ENCODE measurements around the gene KAZN.

The KAZN gene

GRCh38 chr1:15080328-15081007, 482.0 kb downstream of the KAZN start:
- DNase-seq = no peak

- no peak for DNase-seq
These were observed 482.6 kb downstream of the KAZN start for GRCh38 chr1:15081102-15081501.

- DNase-seq = no peak
These were observed 485.1 kb downstream of the KAZN start for GRCh38 chr1:15083578-15083977.

- DNase-seq = no peak
These were observed 489.9 kb downstream of the KAZN start for GRCh38 chr1:15088281-15088971.

GRCh38 chr1:15089258-15089992, 490.9 kb downstream of the KAZN start:
- DNase-seq = no peak

- no peak for DNase-seq
These were observed 491.9 kb downstream of the KAZN start for GRCh38 chr1:15090373-15090772.

GRCh38 chr1:15094056-15094455, 495.6 kb downstream of the KAZN start:
- no peak for DNase-seq

GRCh38 chr1:15094719-15095495, 496.4 kb downstream of the KAZN start:
- DNase-seq = no peak

- no peak for DNase-seq
These were observed 497.0 kb downstream of the KAZN start for GRCh38 chr1:15095496-15095875.

GRCh38 chr1:15096293-15096692, 497.8 kb downstream of the KAZN start:
- no peak for DNase-seq

GRCh38 chr1:15098176-15099125, 500.0 kb downstream of the KAZN start:
- no peak for DNase-seq

- DNase-seq = no peak
These were observed 501.1 kb downstream of the KAZN start for GRCh38 chr1:15099441-15100120.

GRCh38 chr1:15100121-15100879, 501.8 kb downstream of the KAZN start:
- no peak for DNase-seq

- no peak for DNase-seq
These were observed 502.6 kb downstream of the KAZN start for GRCh38 chr1:15100880-15101760.

- DNase-seq = no peak
These were observed 503.3 kb downstream of the KAZN start for GRCh38 chr1:15101801-15102200.

- no peak for DNase-seq
These were observed 504.2 kb downstream of the KAZN start for GRCh38 chr1:15102646-15103045.

GRCh38 chr1:15103211-15103610, 504.7 kb downstream of the KAZN start:
- DNase-seq = no peak

GRCh38 chr1:15103906-15104305, 505.4 kb downstream of the KAZN start:
- no peak for DNase-seq

- no peak for DNase-seq
These were observed 506.3 kb downstream of the KAZN start for GRCh38 chr1:15104768-15105167.

GRCh38 chr1:15106608-15107007, 508.1 kb downstream of the KAZN start:
- DNase-seq = no peak
